Fibroblast of pulmonary artery (primary cell): ENCODE data around the gene SEPSECS.

Experiments used
- DNase-seq: peaks from one replicate; pipeline ENCODE4 v3.0.0-alpha.2; 2010; ENCODE audit warnings: low read depth
- H3K4me3 ChIP-seq: replicated peaks from 2 replicates; pipeline ENCODE4 v1.5.1; 2011; ENCODE audit warnings: low read depth, mild to moderate bottlenecking, control low read depth, low read length, moderate library complexity
- CTCF ChIP-seq: IDR thresholded peaks from 2 replicates; pipeline ENCODE4 v1.5.1; 2011; ENCODE audit warnings: mild to moderate bottlenecking, control low read depth, low read length, inconsistent platforms; ENCODE audit errors: missing control alignments

SEPSECS gene

GRCh38 chr4:25159837-25160713 lies at the start of gene SEPSECS:
Gene SEPSECS (minus strand): TSS chr4:25160449. CDS start chr4:25160369, 80 bp downstream.
- peak; percentile 99 for DNase-seq
- peak within 1 kb of the TSS; percentile 89 for H3K4me3 ChIP-seq
- no peak for TF ChIP-seq CTCF

GRCh38 chr4:25209702-25210101 lies 49.5 kb upstream of the SEPSECS start:
- no peak for TF ChIP-seq CTCF

GRCh38 chr4:25207997-25208396 lies 47.7 kb upstream of the SEPSECS start:
- no peak for TF ChIP-seq CTCF
- no peak for DNase-seq
- H3K4me3 ChIP-seq, result no peak overlapping the region

More at GRCh38 chr4:25209702-25210101, 49.5 kb upstream of the SEPSECS start:
- DNase-seq, result no peak
- H3K4me3 ChIP-seq, result no peak overlapping the region

- no peak for TF ChIP-seq CTCF
- no peak for DNase-seq
Observed at GRCh38 chr4:25198713-25199112, 38.5 kb upstream of the SEPSECS start.

GRCh38 chr4:25190407-25190806 lies 30.2 kb upstream of the SEPSECS start:
- H3K4me3 ChIP-seq, result no peak overlapping the region
- TF ChIP-seq CTCF, result no peak
- no peak for DNase-seq

More at GRCh38 chr4:25198713-25199112, 38.5 kb upstream of the SEPSECS start:
- no peak overlapping the region for H3K4me3 ChIP-seq

GRCh38 chr4:25184056-25184455 lies 23.8 kb upstream of the SEPSECS start:
- no peak for TF ChIP-seq CTCF
- no peak for DNase-seq
- no peak overlapping the region for H3K4me3 ChIP-seq

- TF ChIP-seq CTCF, result no peak
- no peak overlapping the region for H3K4me3 ChIP-seq
- DNase-seq, result no peak
Observed at GRCh38 chr4:25182937-25183336, 22.7 kb upstream of the SEPSECS start.
